ENCODE results near the gene CNTN6.
"Not testable (repeated sequence)": the region's sequence is repeated elsewhere in the genome, so short reads cannot be mapped to it uniquely, and the experiment has no call there.

The CNTN6 gene

GRCh38 chr3:1365528-1365927, 272.7 kb downstream of the CNTN6 start:
- no peaks in the 10 kb centered on the region for H3K4me1 ChIP-seq (ENCODE audit: insufficient read depth, low read length)
- no peaks in the 10 kb centered on the region for H3K9me3 ChIP-seq (ENCODE audit: control insufficient read depth, insufficient read depth, low read length)
- no peaks in the 10 kb centered on the region for H3K36me3 ChIP-seq (ENCODE audit: insufficient read depth, low read length)
- no peak overlapping the region for H3K9ac ChIP-seq (ENCODE audit: low read depth, low read length)

GRCh38 chr3:1374471-1374870, 281.6 kb downstream of the CNTN6 start:
- H3K9me3 ChIP-seq (ENCODE audit: control insufficient read depth, insufficient read depth, low read length): no peaks in the 10 kb centered on the region
- no peaks in the 10 kb centered on the region for H3K36me3 ChIP-seq (ENCODE audit: insufficient read depth, low read length)

DNA sequence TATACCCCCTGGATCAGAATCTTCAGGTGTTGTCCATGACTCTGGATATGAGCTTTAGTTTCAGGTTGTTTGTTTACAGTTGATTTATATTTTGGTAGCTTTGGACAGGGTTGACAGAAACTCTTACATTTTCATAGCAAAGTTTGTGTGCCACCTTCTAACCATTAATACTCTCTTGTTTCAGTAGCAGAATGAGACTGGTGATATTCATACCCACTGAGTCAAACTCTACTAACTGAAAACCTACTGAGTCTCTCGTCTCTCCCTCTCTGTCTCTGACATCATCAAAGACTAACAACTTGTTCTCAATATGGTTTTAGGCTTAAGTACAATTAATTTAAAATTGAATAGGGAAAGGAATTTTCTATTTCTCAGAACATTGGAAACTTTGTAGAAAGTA, 282.3 kb downstream of the CNTN6 start:
- H3K4me1 ChIP-seq (ENCODE audit: insufficient read depth, low read length): no peaks in the 10 kb centered on the region
- no peaks in the 10 kb centered on the region for H3K9me3 ChIP-seq (ENCODE audit: control insufficient read depth, insufficient read depth, low read length)
- no peaks in the 10 kb centered on the region for H3K36me3 ChIP-seq (ENCODE audit: insufficient read depth, low read length)
- H3K9ac ChIP-seq (ENCODE audit: low read depth, low read length): no peak overlapping the region

More at GRCh38 chr3:1374471-1374870, 281.6 kb downstream of the CNTN6 start:
- Histone ChIP-seq H3K4me1 (ENCODE audit: insufficient read depth, low read length) (no peaks in the 10 kb centered on the region), H3K9ac (ENCODE audit: low read depth, low read length) (no peak overlapping the region)

DNA sequence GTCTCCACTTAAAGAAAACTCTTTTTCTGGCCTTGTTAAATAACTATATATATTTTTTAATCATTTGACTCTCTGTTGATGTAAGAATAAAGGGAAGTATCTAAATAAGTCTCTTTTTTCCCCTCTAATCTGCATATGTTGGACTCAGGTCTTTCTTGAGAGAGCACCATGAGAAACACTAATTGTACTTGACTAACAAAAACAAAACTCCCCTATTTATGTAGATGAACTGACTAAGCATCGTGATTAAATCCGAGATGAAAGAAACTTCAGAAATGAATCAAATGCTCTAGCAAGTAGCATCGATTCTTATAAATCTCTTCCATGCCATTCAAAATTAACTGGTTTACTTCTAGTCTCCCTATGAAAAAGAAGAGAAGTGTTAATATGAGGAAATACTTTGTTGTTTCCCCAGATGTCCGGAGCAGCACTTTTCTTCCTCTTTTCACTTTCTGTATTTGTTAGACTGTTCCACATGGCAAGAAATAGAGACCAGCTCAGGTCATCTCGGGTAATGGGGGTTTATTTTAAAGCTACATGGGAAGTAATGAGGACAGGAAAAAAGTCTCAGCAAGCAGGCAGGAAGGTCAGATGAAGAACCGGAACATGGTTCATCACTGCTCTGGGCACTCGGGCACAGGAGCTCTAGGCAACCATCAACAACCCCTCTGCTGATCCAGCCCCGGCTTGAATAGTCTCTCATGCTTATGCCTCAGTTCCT, 288.3 kb downstream of the CNTN6 start:
- H3K36me3 ChIP-seq (ENCODE audit: insufficient read depth, low read length): no peaks in the 10 kb centered on the region
- no peak overlapping the region for H3K9ac ChIP-seq (ENCODE audit: low read depth, low read length)
- H3K9me3 ChIP-seq (ENCODE audit: control insufficient read depth, insufficient read depth, low read length): no peaks in the 10 kb centered on the region
- no peaks in the 10 kb centered on the region for H3K4me1 ChIP-seq (ENCODE audit: insufficient read depth, low read length)

- Histone ChIP-seq H3K4me1 (ENCODE audit: insufficient read depth, low read length) (no peaks in the 10 kb centered on the region), H3K9ac (ENCODE audit: low read depth, low read length) (no peak overlapping the region), H3K36me3 (ENCODE audit: insufficient read depth, low read length) (no peaks in the 10 kb centered on the region), H3K9me3 (ENCODE audit: control insufficient read depth, insufficient read depth, low read length) (no peaks in the 10 kb centered on the region)
These were observed 288.8 kb downstream of the CNTN6 start for GRCh38 chr3:1381647-1382036.

DNA sequence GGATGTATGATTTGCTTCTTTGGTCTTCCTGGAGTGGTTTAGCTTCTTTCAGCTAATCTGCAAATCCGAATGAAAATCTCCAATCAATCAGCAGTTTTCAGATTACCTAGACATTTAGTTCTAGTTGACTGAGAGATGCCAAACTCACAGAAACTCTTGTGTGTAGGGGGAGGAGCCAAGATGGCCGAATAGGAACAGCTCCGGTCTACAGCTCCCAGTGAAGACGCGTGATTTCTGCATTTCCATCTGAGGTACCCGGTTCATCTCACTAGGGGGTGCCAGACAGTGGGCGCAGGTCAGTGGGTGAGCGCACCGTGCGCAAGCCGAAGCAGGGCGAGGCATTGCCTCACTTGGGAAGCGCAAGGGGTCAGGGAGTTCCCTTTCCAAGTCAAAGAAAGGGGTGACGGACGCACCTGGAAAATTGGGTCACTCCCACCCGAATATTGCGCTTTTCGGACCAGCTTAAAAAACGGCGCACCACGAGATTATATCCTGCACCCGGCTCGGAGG, 294.6 kb downstream of the CNTN6 start:
- H3K4me1 ChIP-seq (ENCODE audit: insufficient read depth, low read length); H3K36me3 ChIP-seq (ENCODE audit: insufficient read depth, low read length); H3K9ac ChIP-seq (ENCODE audit: low read depth, low read length): not testable (repeated sequence)

GRCh38 chr3:1394188-1394587, 301.4 kb downstream of the CNTN6 start:
- Histone ChIP-seq H3K9ac (ENCODE audit: low read depth, low read length) (no peak overlapping the region), H3K36me3 (ENCODE audit: insufficient read depth, low read length) (no peaks in the 10 kb centered on the region), H3K9me3 (ENCODE audit: control insufficient read depth, insufficient read depth, low read length) (no peaks in the 10 kb centered on the region), H3K4me1 (ENCODE audit: insufficient read depth, low read length) (no peaks in the 10 kb centered on the region)

More for the DNA sequence above, 294.6 kb downstream of the CNTN6 start:
- not testable (repeated sequence) for H3K9me3 ChIP-seq (ENCODE audit: control insufficient read depth, insufficient read depth, low read length)

- Histone ChIP-seq H3K9me3 (ENCODE audit: control insufficient read depth, insufficient read depth, low read length) (no peaks in the 10 kb centered on the region), H3K4me1 (ENCODE audit: insufficient read depth, low read length) (no peaks in the 10 kb centered on the region), H3K36me3 (ENCODE audit: insufficient read depth, low read length) (no peaks in the 10 kb centered on the region), H3K9ac (ENCODE audit: low read depth, low read length) (no peak overlapping the region)
These were observed 307.7 kb downstream of the CNTN6 start for GRCh38 chr3:1400571-1400970.

DNA sequence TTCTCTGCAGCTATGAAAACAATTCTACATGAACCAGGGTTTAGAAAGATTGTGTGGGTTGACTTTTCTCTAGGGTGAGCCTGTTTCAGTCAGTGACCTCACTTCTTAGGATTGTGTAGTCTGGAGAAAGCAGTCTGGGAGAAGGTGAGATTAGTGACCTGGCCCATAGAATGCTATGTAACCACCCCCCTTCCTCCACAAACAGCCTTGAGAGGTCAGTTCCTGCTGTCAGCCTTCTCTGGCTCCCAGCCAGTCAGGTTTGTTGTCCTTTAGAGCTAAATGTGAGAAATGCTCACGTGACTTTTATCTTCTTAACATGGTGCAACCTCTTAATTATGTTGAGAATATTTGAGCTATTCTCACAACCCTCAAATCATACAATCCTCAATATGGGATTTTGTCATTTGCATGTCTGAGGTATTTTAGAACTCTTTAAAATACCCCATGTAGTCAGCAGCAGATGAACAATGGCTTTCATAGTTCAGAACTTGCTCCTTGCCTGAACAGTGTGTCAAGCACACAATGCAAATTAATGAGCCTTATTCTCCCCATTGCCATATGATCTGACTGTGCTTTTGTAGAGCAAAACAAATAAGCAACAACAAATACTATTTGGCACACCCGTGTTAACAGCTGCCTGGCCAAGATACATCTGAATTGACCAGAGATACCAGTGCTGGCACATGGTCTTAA, 311.6 kb downstream of the CNTN6 start:
- Histone ChIP-seq H3K9me3 (ENCODE audit: control insufficient read depth, insufficient read depth, low read length) (no peaks in the 10 kb centered on the region), H3K9ac (ENCODE audit: low read depth, low read length) (no peak overlapping the region), H3K36me3 (ENCODE audit: insufficient read depth, low read length) (no peaks in the 10 kb centered on the region)

DNA sequence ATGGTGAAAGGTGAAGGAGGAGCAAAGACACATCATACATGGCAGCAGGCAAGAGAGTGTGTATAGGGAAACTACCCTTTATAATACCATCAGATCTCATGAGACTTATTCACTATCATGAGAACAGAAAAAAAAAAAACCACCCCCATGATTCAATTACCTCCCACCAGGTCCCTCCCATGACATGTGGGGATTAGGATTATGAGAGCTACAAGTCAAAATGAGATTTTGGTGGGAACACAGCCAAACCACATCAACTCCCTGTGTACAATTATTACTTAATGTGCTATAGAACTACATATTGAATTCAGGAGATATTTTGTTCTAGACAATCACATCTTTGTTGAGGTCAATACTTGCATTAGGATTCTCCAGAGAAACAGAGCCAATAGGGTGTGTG, 313.4 kb downstream of the CNTN6 start:
- Histone ChIP-seq H3K4me1 (ENCODE audit: insufficient read depth, low read length) (no peaks in the 10 kb centered on the region), H3K36me3 (ENCODE audit: insufficient read depth, low read length) (no peaks in the 10 kb centered on the region), H3K9ac (ENCODE audit: low read depth, low read length) (no peak overlapping the region), H3K9me3 (ENCODE audit: control insufficient read depth, insufficient read depth, low read length) (no peaks in the 10 kb centered on the region)

More for the DNA sequence above, 311.6 kb downstream of the CNTN6 start:
- no peaks in the 10 kb centered on the region for H3K4me1 ChIP-seq (ENCODE audit: insufficient read depth, low read length)

GRCh38 chr3:1421577-1421976, 328.8 kb downstream of the CNTN6 start:
- Histone ChIP-seq H3K9ac (ENCODE audit: low read depth, low read length) (no peak overlapping the region), H3K4me1 (ENCODE audit: insufficient read depth, low read length) (no peaks in the 10 kb centered on the region), H3K9me3 (ENCODE audit: control insufficient read depth, insufficient read depth, low read length) (no peaks in the 10 kb centered on the region), H3K36me3 (ENCODE audit: insufficient read depth, low read length) (no peaks in the 10 kb centered on the region)

DNA sequence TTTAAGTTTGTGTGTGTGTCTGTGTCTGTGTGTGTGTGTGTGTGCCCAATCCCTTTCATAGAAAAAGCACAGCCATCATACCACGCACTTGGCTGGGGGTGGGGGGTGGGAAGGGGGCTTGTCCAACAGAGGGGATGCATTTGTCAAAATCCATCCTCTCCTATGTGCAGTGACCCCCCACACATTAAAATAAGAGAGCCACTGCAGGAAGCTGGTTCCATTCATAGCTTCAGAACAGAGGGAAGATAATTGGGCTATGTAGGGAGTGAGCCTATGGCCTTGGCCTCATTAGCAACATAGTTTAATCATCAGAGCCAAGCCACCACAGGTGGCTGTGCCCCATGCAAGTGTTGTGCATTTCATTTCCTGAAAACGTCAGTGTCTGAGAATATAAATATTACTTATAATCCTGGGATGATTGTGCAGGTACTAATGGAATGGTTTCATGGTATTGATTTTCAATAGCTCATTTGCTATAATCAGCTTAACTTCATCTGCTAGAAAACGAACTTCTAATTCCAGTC, 330.8 kb downstream of the CNTN6 start:
- H3K4me1 ChIP-seq (ENCODE audit: insufficient read depth, low read length): no peaks in the 10 kb centered on the region
- H3K9ac ChIP-seq (ENCODE audit: low read depth, low read length): no peak overlapping the region
- no peaks in the 10 kb centered on the region for H3K9me3 ChIP-seq (ENCODE audit: control insufficient read depth, insufficient read depth, low read length)
- no peaks in the 10 kb centered on the region for H3K36me3 ChIP-seq (ENCODE audit: insufficient read depth, low read length)

GRCh38 chr3:1439395-1439794, 346.6 kb downstream of the CNTN6 start:
- no peaks in the 10 kb centered on the region for H3K4me1 ChIP-seq (ENCODE audit: insufficient read depth, low read length)

GRCh38 chr3:1442271-1442670, 349.4 kb downstream of the CNTN6 start:
- Histone ChIP-seq H3K4me1 (ENCODE audit: insufficient read depth, low read length) (no peaks in the 10 kb centered on the region), H3K36me3 (ENCODE audit: insufficient read depth, low read length) (no peaks in the 10 kb centered on the region; the same call in 1 of the 2 replicates), H3K9ac (ENCODE audit: low read depth, low read length) (no peak overlapping the region), H3K9me3 (ENCODE audit: control insufficient read depth, insufficient read depth, low read length) (no peaks in the 10 kb centered on the region)

More at GRCh38 chr3:1439395-1439794, 346.6 kb downstream of the CNTN6 start:
- H3K9ac ChIP-seq (ENCODE audit: low read depth, low read length): no peak overlapping the region
- no peaks in the 10 kb centered on the region; the same call in 1 of the 2 replicates for H3K36me3 ChIP-seq (ENCODE audit: insufficient read depth, low read length)
- no peaks in the 10 kb centered on the region for H3K9me3 ChIP-seq (ENCODE audit: control insufficient read depth, insufficient read depth, low read length)

DNA sequence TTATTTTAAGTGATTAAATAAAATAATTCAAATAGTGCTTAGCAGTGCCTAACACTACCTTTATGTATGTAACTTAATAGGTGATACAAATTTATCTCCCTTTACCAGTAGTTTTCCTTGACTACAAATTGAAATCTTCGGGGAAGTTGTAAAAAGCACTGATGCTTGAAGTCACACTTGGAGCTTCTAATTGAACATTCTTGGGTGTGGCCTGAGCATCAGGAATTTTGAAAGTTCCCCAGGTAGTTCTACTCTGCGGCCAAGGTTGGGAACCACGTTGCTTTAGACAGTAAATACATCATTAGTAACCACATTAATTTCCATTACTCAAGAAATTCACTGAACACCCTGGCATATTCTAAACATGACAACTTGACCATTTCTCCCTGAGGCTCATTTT, 351.4 kb downstream of the CNTN6 start:
- H3K9me3 ChIP-seq (ENCODE audit: control insufficient read depth, insufficient read depth, low read length): no peaks in the 10 kb centered on the region
- no peaks in the 10 kb centered on the region for H3K4me1 ChIP-seq (ENCODE audit: insufficient read depth, low read length)
- no peaks in the 10 kb centered on the region; the same call in 1 of the 2 replicates for H3K36me3 ChIP-seq (ENCODE audit: insufficient read depth, low read length)
- H3K9ac ChIP-seq (ENCODE audit: low read depth, low read length): no peak overlapping the region

Data from ES-I3 (cell line).